ENCODE results near the gene PRR9. TPM values are rescaled to one million over a fixed set of nuclear protein-coding genes. Genes with fewer than 3 reads are reported as not detected.

PRR9 gene
- total and polyA plus RNA-seq, 5 experiments from 2014 or later, result not detected

DNA sequence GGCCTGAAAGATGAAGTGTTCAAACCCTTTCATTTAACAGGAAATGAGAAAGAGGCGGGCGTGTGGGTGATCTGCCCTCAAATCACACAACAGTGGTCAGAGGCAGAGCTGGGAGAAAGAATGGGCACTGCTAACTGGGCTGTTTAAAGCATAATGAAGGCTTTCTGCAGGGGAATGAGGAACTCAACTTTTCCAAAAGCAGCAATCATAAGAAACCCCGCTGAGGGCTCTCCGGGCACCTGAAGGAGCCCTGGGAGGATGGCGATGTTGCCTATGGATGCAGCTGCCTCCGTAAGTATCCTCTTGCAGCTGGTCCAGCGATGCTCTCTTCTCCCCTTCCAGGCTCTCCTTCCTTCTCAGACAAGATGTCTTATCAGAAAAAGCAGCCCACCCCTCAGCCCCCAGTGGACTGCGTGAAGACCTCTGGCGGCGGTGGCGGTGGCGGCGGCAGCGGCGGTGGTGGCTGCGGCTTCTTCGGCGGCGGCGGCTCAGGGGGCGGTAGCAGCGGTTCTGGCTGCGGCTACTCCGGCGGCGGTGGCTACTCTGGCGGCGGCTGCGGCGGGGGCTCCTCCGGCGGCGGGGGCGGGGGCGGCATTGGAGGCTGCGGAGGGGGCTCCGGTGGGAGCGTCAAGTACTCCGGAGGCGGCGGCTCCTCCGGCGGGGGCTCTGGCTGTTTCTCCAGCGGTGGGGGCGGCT is 43.3 kb downstream of the PRR9 start:
- H3K4me1 Mint-ChIP-seq, result peaks cover 14 to 30% (median 26%) of the 10 kb centered on the region in 4 donors
- peaks cover 0 to 3% (median 0%) of the 10 kb centered on the region in 9 donors for H3K9me3 Mint-ChIP-seq
- ATAC-seq, result peak; percentile 44 to 53
- peaks cover 20 to 48% (median 37%) of the 10 kb centered on the region in 5 donors for H3K27me3 Mint-ChIP-seq
- DNase-seq, result peak in 3 of 10 donors; percentile 16 to 37 (median 18)
- no peaks in the 10 kb centered on the region for H3K36me3 Mint-ChIP-seq
- peak overlapping the region; percentile 67 to 86 (median 80) for H3K4me3 Mint-ChIP-seq
- POLR2A ChIA-PET, result no interaction called here
- H3K27ac Mint-ChIP-seq, result peak overlapping the region in 7 of 10 donors; percentile 4 to 64 (median 29)

- Mint-ChIP-seq H3K4me1 (peaks cover 14 to 30% (median 26%) of the 10 kb centered on the region in 4 donors), H3K36me3 (no peaks in the 10 kb centered on the region), H3K9me3 (peaks cover 0 to 3% (median 0%) of the 10 kb centered on the region in 9 donors), H3K27ac (peak overlapping the region in 2 of 10 donors; percentile 23 to 46), H3K27me3 (peaks cover 24 to 54% (median 44%) of the 10 kb centered on the region in 5 donors), H3K4me3 (peak overlapping the region; percentile 54 to 83 (median 78))
- DNase-seq (peak in 7 of 10 donors; percentile 17 to 65 (median 26)), ATAC-seq (peak; percentile 55 to 58)
- POLR2A ChIA-PET, result no interaction called here
These were observed 44.1 kb downstream of the PRR9 start for GRCh38 chr1:153261281-153262069.

- ATAC-seq, result no peak
- DNase-seq, result no peak
- Mint-ChIP-seq H3K4me1 (peaks cover 14 to 30% (median 26%) of the 10 kb centered on the region in 4 donors), H3K36me3 (no peaks in the 10 kb centered on the region), H3K4me3 (peak overlapping the region; percentile 54 to 83 (median 78)), H3K27ac (peak overlapping the region in 2 of 10 donors; percentile 23 to 46), H3K9me3 (peaks cover 0 to 3% (median 0%) of the 10 kb centered on the region in 9 donors), H3K27me3 (peaks cover 27 to 59% (median 50%) of the 10 kb centered on the region in 5 donors)
- POLR2A ChIA-PET, result no interaction called here
These were observed 44.6 kb downstream of the PRR9 start for GRCh38 chr1:153262070-153262366.

DNA sequence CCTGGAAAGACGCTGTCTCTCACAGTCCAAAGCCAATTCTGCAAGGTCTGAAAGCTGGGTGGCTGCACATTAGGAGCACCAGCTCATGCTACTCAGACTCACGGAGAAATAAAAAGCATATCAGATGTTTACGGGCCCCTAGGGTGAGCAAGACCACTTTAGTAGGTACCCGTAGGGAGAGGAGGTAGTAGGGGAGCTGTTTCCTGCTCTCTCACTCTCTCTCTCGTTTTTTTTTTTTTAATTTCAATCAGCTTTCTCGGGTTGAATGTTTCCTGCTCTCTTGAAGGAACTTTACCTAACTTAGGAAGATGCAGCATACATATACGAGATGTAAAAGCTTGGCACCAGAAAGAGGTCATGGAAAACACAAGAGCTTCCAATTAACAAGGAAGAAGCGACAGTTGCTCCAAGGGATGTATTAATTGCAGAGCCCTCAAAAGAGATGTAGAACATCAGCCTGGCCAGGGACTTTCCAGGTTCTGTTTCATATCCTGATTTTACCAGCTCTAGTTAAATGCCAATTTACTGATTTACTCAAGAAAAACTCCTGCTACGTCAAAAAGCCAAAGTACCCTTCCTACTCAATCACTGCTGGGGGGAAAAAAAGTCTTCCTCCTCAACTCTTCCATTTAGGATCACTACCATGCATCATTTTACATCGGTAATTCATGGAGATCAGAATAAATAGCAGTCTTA is 45.2 kb downstream of the PRR9 start:
- POLR2A ChIA-PET, result no interaction called here
- H3K36me3 Mint-ChIP-seq, result peaks cover 0 to 3% (median 0%) of the 10 kb centered on the region in 3 donors
- H3K4me3 Mint-ChIP-seq, result peak overlapping the region; percentile 54 to 83 (median 78)
- peaks cover 14 to 30% (median 26%) of the 10 kb centered on the region in 4 donors for H3K4me1 Mint-ChIP-seq
- DNase-seq (no peak), ATAC-seq (no peak)
- H3K27me3 Mint-ChIP-seq, result peaks cover 28 to 63% (median 56%) of the 10 kb centered on the region in 5 donors
- peaks cover 0 to 3% (median 0%) of the 10 kb centered on the region in 9 donors for H3K9me3 Mint-ChIP-seq
- peak overlapping the region in 1 of 10 donors; percentile 26 for H3K27ac Mint-ChIP-seq

- Mint-ChIP-seq H3K27me3 (peaks cover 45 to 82% (median 71%) of the 10 kb centered on the region in 5 donors), H3K9me3 (peaks cover 0 to 3% (median 0%) of the 10 kb centered on the region in 9 donors), H3K4me3 (no peak overlapping the region), H3K27ac (no peak overlapping the region), H3K36me3 (peaks cover 0 to 5% (median 0%) of the 10 kb centered on the region in 3 donors), H3K4me1 (peaks cover 12 to 25% (median 19%) of the 10 kb centered on the region in 4 donors)
- POLR2A ChIA-PET, result no interaction called here
- ATAC-seq (no peak), DNase-seq (no peak)
These were observed 48.1 kb downstream of the PRR9 start for GRCh38 chr1:153265457-153265856.

Other genes with a start within 250 kb of the PRR9 start
- gene SPRR4, start 246.9 kb upstream of the PRR9 start, total RNA-seq, result not detected
- gene SPRR4, start 246.9 kb upstream of the PRR9 start, polyA plus RNA-seq, result not detected
- not detected for gene SPRR1A, start 233.5 kb upstream of the PRR9 start, total RNA-seq
- not detected for gene SPRR1A, start 233.5 kb upstream of the PRR9 start, polyA plus RNA-seq
- not detected for gene SPRR3, start 215.8 kb upstream of the PRR9 start, total RNA-seq
- gene SPRR3, start 215.8 kb upstream of the PRR9 start, polyA plus RNA-seq, result not detected
- not detected for gene SPRR1B, start 186.4 kb upstream of the PRR9 start, total RNA-seq
- gene SPRR1B, start 186.4 kb upstream of the PRR9 start, polyA plus RNA-seq, result not detected
- gene SPRR2D, start 176.5 kb upstream of the PRR9 start, total RNA-seq, result not detected
- not detected for gene SPRR2D, start 176.5 kb upstream of the PRR9 start, polyA plus RNA-seq
- not detected for gene SPRR2A, start 160.1 kb upstream of the PRR9 start, total RNA-seq
- gene SPRR2A, start 160.1 kb upstream of the PRR9 start, polyA plus RNA-seq, result not detected
- not detected for gene SPRR2B, start 146.0 kb upstream of the PRR9 start, total RNA-seq
- gene SPRR2B, start 146.0 kb upstream of the PRR9 start, polyA plus RNA-seq, result not detected
- not detected for gene SPRR2E, start 123.1 kb upstream of the PRR9 start, total RNA-seq
- gene SPRR2E, start 123.1 kb upstream of the PRR9 start, polyA plus RNA-seq, result not detected
- not detected for gene SPRR2F, start 104.1 kb upstream of the PRR9 start, total RNA-seq
- gene SPRR2F, start 104.1 kb upstream of the PRR9 start, polyA plus RNA-seq, result not detected
- not detected for gene SPRR2G, start 66.7 kb upstream of the PRR9 start, total RNA-seq
- not detected for gene SPRR2G, start 66.7 kb upstream of the PRR9 start, polyA plus RNA-seq
- not detected for gene LELP1, start 14.2 kb upstream of the PRR9 start, total RNA-seq
- not detected for gene LELP1, start 14.2 kb upstream of the PRR9 start, polyA plus RNA-seq
- gene LORICRIN, start 42.1 kb downstream of the PRR9 start, total RNA-seq, result not detected
- not detected for gene LORICRIN, start 42.1 kb downstream of the PRR9 start, polyA plus RNA-seq
- gene PGLYRP3, start 95.4 kb downstream of the PRR9 start, total RNA-seq, result not detected
- gene PGLYRP3, start 95.4 kb downstream of the PRR9 start, polyA plus RNA-seq, result not detected
- gene PGLYRP4, start 131.3 kb downstream of the PRR9 start, total RNA-seq, result not detected
- not detected for gene PGLYRP4, start 131.3 kb downstream of the PRR9 start, polyA plus RNA-seq
- gene S100A9, start 140.3 kb downstream of the PRR9 start, total RNA-seq, result 1 to 10 TPM; 2.2 to 2.8 TPM
- 10 to 100 TPM in 2 of 3 donors, 1 to 10 TPM in 1; 5.0 to 18.8 (median 18.7) TPM for gene S100A9, start 140.3 kb downstream of the PRR9 start, polyA plus RNA-seq
- gene S100A12, start 158.0 kb downstream of the PRR9 start, total RNA-seq, result not detected
- gene S100A12, start 158.0 kb downstream of the PRR9 start, polyA plus RNA-seq, result 1 to 10 TPM in 1 of 3 donors, under 1 TPM in 1, not detected in 1; 0.44 to 1.7 TPM
- not detected for gene S100A8, start 173.5 kb downstream of the PRR9 start, total RNA-seq
- gene S100A8, start 173.5 kb downstream of the PRR9 start, polyA plus RNA-seq, result 10 to 100 TPM in 2 of 3 donors, 1 to 10 TPM in 1; 1.0 to 12.4 (median 11.6) TPM
- not detected for gene S100A7A, start 198.9 kb downstream of the PRR9 start, total RNA-seq
- not detected for gene S100A7A, start 198.9 kb downstream of the PRR9 start, polyA plus RNA-seq
- gene S100A7, start 243.1 kb downstream of the PRR9 start, total RNA-seq, result not detected
- gene S100A7, start 243.1 kb downstream of the PRR9 start, polyA plus RNA-seq, result not detected

Data from naive thymus-derived CD8-positive, alpha-beta T cell (primary cell).